Fibroblast of skin of abdomen (primary cell): ENCODE measurements around the gene KICS2.
"Not testable (repeated sequence)": the region's sequence is repeated elsewhere in the genome, so short reads cannot be mapped to it uniquely, and the experiment has no call there.

Experiments used
- DNase-seq: peaks from one replicate; pipeline ENCODE4 v3.0.0-alpha.2; 2013

Gene KICS2

DNA sequence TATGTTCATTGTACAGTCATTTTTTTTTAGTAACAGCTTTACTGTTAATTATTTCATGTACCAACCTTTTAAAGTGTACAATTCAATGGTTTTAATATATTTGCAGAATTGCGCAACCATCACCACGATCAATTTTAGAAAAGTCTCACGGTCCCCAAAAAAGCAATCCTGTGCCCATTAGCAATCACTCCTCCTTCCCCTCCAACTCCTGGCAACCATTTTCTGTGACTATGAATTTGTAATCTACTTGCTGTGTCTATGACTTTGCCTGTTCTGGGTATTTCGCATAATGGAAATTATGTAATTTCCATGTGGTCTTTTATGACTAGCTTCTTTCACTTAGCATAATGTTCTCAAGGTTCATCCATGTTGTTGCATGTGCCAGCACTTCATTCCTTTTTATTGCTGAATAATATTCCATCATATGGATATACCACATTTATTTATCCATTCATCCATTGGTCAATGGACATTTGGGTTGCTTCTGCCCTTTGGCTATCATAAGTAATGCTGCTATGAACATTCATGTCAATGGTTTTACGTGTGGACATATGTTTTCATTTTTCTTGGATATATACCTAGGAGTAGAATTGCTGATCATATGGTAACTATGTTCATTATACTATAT is 9.9 kb downstream of the KICS2 start:
- no peak for DNase-seq

DNA sequence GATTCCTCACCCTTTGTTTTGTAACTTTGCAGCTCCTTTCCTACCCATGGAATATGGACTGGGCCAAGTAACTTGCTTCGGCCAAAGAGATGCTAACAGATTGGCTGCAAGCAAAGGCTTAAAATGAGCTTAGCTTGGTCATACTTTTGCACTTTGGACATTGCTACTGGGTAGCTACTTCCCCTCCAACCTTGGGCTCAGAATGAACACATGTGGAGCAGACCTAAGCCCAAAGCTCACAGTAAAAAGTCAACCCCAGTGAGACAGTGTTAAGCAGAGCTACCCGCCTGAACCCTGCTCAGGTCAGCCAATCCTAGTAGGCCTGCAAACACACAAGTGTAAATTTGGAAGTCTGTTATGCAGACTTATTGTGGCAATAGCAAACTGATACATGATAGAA is 14.6 kb downstream of the KICS2 start:
- no peak for DNase-seq

DNA sequence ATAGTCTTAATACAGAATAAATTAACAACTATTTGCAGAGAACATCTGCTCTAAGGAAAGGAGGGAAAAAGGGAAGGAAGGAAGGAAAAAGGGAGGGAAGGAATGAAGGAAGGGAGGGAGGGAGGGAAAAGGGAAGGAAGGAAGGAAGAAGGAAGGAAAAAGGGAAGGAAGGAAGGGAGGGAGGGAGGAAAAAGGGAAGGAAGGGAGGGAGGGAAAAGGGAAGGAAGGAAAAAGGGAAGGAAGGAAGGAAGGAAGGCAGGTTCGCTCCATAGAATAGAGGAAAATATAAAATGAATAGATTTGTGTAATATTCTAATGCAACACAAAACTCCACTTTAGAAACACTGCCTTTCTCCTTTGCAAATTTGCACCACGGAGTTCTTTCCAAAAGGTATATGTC is 16.6 kb downstream of the KICS2 start:
- DNase-seq, result no peak

DNA sequence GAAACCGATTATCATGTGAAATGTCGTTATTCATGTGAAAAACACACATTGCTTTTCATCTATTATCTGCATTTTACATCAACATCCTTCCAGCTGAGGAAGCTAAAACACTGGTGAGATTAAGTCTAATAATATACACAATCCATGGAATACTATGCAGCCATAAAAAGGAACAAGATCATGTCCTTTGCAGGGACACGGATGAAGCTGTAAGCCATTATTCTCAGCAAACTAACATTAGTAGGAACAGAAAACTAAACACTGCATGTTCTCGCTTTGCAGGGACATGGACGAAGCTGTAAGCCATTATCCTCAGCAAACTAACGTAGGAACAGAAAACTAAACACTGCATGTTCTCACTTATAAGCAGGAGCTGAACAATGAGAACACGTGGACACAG is 18.3 kb downstream of the KICS2 start:
- DNase-seq, result no peak

DNA sequence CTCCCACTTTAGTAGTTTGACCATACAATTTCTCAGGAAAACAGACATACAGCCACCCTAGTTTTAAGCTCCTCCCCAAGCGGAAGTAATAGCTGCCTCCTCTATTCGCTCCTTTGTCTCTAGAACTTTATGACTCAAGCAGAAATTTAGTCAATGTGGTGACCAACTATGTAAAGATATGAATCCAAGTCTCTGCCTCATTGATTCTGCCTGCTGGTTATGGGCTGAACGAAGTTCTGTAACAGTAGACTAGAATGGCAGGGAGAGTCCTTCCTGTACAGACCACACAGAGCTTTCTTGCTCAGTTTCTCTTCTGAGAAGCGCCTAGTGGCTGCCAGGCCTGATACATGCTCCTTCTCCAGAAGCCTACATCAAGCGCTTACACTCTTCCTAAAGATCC is 19.1 kb downstream of the KICS2 start:
- DNase-seq, result no peak

DNA sequence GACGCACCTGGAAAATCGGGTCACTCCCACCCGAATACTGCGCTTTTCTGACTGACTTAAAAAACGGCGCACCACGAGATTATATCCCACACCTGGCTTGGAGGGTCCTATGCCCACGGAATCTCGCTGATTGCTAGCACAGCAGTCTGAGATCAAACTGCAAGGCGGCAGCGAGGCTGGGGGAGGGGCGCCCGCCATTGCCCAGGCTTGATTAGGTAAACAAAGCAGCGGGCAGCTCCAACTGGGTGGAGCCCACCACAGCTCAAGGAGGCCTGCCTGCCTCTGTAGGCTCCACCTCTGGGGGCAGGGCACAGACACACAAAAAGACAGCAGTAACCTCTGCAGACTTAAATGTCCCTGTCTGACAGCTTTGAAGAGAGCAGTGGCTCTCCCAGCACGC is 26.3 kb downstream of the KICS2 start:
- DNase-seq, result not testable (repeated sequence)

DNA sequence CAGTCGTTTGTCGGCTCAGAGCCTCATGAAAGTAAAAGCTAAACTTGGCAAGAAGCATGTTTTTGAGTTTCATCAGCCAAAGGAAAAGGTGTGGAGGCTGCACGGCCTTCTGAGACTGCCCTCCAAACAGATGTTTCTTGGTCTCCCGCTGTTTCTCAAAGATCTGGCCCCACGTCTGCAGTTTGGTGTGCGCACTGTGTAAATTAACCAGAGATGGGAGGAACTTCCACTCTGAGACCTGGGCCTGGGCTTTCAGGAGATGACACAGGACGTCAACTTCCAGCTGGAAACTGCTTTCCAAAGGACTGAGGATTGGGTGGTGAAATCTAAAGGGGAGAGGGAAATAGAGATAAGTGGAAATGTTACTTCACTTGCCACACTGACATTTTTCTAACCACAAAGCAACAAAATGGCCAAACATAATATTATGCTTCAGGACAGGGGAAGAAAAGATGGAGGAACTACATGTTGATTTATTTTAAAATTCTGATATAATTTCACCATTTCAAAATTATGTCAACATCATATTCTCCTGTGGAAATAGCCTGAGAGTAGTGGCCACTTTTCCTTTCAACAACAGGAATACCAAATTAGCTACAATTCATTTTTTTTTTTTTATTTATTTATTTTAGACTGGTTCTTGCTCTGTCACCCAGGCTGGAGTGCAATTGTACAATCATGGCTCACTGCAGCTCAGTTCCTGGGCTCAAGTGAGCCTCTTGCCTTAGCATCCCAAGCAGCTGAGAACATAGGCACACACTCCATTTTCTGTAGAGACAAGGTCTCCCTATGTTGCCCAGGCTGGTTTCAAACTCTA is 27.6 kb downstream of the KICS2 start:
- no peak for DNase-seq

DNA sequence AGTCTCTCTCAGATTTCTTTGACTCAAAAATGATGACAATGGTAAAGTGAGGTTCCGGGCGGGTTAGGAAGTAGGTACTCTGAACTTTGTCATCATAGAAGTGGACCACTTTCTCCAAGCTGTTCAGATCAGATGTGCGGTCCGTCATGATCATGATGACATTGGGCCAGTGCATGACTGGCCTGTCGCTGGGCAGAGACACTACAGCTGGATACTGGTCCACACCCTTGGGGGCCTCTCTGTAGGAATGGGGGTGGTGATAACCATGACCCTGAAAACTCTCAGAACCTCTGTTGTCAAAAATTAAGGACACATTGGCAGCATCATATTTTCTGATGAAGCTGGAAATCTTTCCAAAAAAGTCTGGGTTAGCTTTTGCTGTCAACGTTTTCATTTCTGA is 28.2 kb downstream of the KICS2 start:
- DNase-seq, result no peak

DNA sequence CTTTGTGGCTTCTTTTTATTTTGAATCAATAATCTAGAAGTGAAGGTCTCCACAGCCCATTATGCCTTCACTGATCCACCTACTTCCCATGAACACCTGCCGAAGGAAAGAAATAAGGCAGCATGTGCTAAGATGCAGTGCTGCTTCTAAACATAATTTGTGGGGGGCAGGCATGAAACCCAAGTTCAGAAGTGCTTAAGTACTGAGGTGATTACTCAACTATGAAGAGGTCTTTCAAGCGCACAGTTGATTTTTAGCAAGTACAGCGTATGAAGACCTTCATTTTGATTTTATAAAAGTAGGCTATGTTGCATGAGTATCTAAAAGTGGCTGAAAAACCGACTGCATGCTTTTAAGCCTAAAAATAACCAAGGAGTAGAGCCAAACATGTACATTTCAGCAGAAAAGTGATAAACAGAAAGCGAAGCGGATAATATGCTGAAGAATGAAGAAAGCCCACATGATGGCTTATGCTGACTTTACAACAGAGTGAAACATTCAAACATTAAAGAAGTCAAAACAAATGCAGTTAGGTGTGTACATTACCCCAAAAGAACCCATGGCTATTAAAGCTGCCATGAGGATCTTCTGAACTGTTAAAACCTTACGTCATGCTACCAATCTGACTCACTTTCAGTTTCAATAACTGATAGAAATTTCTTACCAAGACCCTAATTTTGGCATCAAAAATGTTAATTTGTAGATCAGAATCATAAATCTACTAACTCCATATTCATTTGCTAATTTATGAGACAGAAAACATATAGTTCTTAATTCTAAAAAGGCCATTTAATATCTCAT is 29.3 kb downstream of the KICS2 start:
- DNase-seq, result no peak

DNA sequence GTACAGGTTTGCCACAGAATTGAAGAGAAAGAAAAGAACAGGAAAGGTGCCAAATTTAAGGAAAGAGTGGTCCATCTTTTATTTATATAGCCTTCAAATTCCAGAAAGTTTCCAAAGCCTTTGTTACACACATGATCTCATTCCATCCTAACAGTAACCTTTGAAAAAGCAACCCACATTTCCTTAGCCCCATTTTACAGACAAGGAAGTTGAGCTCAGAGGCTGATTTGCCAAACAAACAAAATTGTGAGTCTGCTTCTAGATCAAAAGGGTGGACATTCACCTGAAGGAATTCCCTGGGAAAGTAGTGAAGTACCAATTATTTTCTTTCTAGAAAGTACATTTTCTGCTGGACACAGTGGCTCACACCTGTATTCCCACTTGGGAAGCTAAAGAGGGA is 32.0 kb downstream of the KICS2 start:
- DNase-seq, result no peak

DNA sequence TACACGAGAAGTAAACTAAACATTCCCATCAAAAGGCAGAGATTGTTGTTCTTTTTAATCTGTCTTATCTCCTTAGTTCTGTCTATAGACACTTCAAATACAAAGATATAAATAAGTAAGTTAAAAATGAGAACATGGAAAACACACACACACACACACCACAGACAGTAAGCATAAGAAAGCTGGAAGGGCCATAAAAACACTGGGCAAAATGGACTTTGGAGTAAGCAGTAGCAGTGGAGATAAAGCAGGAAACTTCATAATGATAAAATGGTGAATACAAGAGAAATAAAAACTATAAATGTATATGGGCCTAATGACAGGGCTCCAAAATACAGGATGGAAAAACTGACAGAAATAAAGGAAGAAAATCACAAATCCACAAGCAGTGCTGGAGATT is 32.6 kb downstream of the KICS2 start:
- DNase-seq, result no peak

DNA sequence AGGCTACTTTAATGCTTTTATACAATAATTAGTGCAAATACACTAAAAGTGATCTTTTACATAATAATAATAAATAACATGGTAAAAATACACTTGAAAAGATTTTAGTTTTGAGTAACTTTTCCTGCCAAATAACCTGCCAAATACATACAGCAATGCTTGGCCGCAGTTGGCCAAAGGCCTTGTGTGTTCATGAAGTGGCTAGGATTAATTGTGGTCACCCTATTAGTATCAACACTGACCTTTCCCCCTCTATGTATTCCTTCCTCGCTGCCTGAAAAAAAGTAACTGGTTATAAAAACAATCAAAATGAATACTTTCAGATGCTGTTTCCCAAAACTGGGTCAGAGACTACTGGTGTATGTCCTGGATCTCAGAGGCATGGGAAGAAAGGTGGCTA is 34.3 kb downstream of the KICS2 start:
- DNase-seq, result no peak

DNA sequence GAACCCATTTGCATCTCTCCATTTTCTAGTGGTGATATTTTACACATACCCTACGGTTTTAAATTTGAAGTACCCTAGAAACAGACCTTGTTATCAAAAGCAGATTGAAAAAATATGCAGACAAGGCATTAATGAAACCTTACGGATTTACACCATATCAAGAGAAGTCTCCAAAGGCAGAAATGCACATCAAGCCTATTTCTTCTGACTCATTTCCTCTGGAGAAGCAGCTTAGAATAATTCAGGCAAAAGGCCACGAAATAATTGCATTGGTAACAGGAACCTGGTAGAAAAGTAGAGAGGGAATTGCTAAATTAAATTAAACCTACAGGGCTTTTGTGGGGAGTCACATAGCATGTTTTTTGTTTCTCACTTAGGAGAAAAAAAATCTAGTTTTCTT is 34.7 kb downstream of the KICS2 start:
- peak; percentile 86 for DNase-seq

DNA sequence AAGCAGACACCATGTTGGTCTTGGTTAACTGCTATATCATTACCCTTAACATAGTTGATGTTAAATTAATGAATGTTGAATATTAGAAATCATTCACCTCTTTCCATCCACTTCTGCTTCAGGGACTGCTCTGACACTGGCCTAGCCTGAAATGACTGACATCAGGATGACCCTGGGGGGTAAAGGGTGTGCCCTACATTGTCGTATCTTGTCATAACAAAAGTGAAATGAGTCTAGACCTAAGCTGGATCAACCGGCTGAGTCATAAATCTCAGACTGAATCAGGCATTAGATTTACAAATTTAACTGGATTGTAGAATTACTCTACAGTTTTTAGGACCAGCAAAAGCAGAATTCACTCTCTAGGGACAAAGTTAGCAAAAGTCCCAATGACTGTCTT is 35.3 kb downstream of the KICS2 start:
- DNase-seq, result peak; percentile 36

DNA sequence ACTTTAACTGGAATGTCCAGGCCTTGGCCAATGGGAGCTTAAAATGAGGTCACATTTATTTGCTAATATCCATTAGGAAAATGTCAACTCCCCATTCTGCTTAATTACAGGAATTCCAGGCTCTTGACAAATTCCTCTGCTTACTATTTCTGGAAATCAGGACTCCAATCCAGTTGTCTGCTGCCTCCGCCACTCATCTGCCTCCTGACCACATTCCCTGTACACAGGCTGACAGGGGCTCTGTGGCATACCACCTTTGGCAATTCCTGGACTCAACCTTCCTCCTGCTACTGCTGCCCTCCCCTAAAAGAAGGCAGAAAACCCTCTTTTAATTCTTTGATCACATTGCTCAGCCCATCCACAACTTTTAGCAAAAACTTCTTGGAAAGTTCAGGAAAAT is 37.9 kb downstream of the KICS2 start:
- DNase-seq, result peak; percentile 22

DNA sequence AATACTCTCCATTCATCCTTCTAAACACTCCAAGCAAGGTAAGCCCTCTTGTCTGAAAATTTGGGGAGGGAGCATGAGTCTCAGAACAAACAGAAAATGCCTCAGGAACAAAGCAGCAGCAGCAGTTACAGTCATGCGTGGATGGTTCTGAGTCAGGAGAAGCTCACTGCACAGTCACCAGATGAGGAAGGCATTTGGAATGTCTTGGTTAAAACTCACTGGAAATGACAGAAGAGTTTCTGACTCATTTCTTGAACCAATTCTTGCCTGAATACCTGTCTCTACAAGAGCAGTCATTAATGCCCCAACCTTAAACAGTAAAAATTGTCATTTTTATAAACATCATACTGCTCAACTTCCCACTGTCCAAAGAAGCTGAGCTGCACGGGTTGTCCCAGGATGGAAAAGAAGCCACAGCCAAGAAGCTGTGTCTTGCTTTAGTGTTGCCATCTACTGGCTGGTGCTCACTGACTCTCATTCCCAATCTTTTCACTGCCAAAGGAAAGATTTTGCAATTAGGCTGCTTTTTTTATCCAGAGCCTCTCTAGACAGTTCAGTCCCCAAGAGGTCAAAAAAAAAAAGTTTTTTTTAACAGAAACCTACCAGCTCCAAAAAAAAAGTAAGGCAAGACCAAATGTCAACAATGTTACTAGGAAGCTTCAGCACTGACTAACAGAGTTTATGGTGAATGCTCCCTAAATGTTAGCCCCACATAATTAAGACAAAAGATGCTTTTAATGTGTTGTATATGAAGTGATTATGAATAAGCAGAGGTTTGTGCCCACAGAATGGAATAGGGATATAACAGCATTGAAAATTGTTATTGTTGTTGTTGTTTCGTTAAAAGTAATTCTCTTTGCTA is 40.4 kb downstream of the KICS2 start:
- peak; percentile 98 for DNase-seq

DNA sequence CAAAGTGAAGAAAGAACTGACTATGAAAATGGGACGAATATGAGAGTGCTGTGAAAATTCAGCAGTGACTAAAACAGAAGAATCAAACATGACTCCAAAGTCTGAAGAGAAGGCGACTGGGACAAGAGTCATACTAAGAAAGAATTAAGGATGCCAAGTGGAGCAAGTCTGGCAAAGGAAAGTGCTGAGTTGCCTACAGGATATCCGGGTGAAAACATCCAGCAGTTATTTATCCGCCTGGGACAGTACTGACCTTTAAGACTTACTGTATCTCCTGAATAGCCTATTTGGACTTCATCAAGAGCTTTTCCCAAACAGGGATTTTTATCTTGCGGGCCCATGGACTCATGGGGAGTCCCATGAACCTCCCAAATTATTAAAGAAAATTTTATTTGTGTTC is 41.1 kb downstream of the KICS2 start:
- peak; percentile 48 for DNase-seq

DNA sequence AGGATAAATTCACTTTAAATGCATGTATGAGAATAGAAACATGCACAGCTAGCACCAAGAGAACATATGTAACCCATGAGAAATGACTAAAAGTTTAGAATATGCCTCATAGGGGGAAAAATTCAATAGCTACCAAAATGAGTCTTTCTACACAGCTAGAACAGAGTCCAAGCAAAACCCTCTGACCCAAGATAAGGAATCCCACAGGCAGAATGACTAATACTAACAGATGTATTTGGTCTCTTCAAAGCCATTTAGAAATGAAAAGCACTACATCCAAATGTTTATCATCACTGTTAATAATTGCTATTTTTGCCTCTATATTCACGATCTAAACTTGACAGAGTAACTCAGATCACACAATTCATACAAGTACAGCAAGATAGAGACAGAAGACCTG is 44.0 kb downstream of the KICS2 start:
- DNase-seq, result peak; percentile 87

DNA sequence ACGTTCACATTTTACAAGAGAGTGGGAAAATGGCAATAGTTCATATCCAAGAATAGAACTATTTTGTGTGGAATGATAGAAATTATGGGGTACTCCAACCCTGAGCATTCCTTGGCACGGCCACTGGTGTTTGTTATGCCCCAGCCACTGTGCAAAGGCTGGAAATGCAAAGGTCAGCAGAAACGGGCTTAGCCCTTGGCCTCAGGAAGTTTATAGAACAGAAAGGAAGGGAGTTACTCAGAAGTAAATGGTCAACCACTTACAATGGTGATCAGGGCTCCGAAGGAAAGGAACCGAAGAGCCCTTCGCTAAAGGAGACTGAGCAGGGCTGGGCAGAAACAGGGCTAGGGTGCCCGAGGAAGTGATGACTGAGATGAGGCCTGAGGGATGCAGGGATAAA is 45.1 kb downstream of the KICS2 start:
- no peak for DNase-seq

DNA sequence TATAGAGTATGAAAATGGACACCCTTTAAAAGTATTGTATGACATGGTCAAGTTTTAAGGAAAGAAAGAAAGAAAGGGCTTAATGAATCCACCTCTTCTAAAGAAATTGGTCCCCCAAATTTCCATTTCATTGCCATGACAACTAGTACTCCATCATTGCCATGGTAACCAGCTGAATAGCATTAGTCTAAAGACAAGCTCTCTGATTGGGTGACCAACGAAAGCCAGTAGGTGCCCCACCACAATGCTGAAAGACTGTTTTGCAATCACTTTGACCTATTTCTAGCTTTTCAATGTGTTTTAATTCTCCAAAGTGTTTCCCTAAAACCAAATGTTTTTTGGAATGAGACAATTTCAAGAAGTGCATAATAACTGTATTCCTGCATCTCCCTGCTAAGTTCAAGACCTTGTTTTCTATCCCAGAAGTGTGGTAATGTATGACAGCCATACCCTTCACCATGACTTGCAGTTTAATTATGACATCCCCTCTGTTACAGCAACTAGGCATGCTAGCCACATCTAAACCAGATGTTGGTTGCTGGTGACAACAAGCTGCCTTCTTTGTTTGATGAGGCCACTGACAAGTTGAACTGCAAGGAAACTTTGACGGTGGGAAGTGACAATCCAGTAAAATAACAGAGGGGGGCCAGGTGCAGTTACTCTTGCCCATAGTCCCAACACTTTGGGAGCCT is 46.7 kb downstream of the KICS2 start:
- DNase-seq, result peak; percentile 62

DNA sequence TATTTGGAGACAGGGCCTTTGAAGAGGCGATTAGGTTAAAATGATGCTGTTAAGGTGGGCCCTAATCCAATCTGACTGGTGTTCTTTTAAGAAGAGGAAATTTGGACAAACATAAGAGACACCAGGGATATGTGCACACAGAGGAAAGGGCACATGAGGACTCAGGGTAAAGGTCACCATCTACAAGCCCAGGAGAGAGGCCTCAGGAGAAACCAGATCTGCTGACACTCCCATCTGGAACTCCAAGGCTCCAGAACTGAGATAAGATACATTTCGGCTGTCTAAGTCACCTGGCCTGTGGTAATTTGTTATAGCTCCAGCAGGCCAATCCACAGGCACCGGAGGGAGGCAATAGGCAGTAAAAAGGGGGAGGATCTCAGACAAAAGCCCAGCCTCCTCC is 48.6 kb downstream of the KICS2 start:
- no peak for DNase-seq
